HG03571 (cell line): ENCODE results near the gene ASTN2.

Experiments used
- ATAC-seq: cut with Tn5 transposase; IDR thresholded peaks from one replicate; pipeline ENCODE4 v1.9.1; 2021; ENCODE audit not compliant: unreplicated experiment

The ASTN2 gene

GRCh38 chr9:117365438-117365837, 49.4 kb downstream of the ASTN2 start:
- no peak for ATAC-seq

GRCh38 chr9:117363006-117363405, 51.9 kb downstream of the ASTN2 start:
- no peak for ATAC-seq

GRCh38 chr9:117359910-117360309, 54.9 kb downstream of the ASTN2 start:
- no peak for ATAC-seq

- no peak for ATAC-seq
These were observed 59.3 kb downstream of the ASTN2 start for GRCh38 chr9:117355542-117355941.

- no peak for ATAC-seq
These were observed 59.9 kb downstream of the ASTN2 start for GRCh38 chr9:117354997-117355396.

- ATAC-seq: no peak
These were observed 60.5 kb downstream of the ASTN2 start for GRCh38 chr9:117354244-117354847.

- no peak for ATAC-seq
These were observed 69.8 kb downstream of the ASTN2 start for GRCh38 chr9:117344892-117345660.

GRCh38 chr9:117343427-117343826, 71.4 kb downstream of the ASTN2 start:
- no peak for ATAC-seq

GRCh38 chr9:117341151-117341550, 73.7 kb downstream of the ASTN2 start:
- no peak for ATAC-seq

- ATAC-seq: no peak
These were observed 74.4 kb downstream of the ASTN2 start for GRCh38 chr9:117340422-117340821.

- ATAC-seq: no peak
These were observed 78.9 kb downstream of the ASTN2 start for GRCh38 chr9:117335837-117336433.

GRCh38 chr9:117334101-117334500, 80.8 kb downstream of the ASTN2 start:
- no peak for ATAC-seq

- no peak for ATAC-seq
These were observed 89.0 kb downstream of the ASTN2 start for GRCh38 chr9:117325831-117326230.

- no peak for ATAC-seq
These were observed 89.6 kb downstream of the ASTN2 start for GRCh38 chr9:117325110-117325731.

- no peak for ATAC-seq
These were observed 91.5 kb downstream of the ASTN2 start for GRCh38 chr9:117323390-117323789.

- ATAC-seq: no peak
These were observed 97.7 kb downstream of the ASTN2 start for GRCh38 chr9:117317192-117317591.

GRCh38 chr9:117315236-117315635, 99.6 kb downstream of the ASTN2 start:
- ATAC-seq: no peak

- no peak for ATAC-seq
These were observed 100.9 kb downstream of the ASTN2 start for GRCh38 chr9:117313989-117314388.

- ATAC-seq: no peak
These were observed 107.2 kb downstream of the ASTN2 start for GRCh38 chr9:117307701-117308100.

GRCh38 chr9:117306032-117306431, 108.8 kb downstream of the ASTN2 start:
- ATAC-seq: no peak

GRCh38 chr9:117305454-117305853, 109.4 kb downstream of the ASTN2 start:
- ATAC-seq: no peak

- no peak for ATAC-seq
These were observed 110.3 kb downstream of the ASTN2 start for GRCh38 chr9:117304549-117304948.
